Mesothelial cell of epicardium (in vitro differentiated cells): ENCODE results near the gene PDPR. TPM values are rescaled to one million over a fixed set of nuclear protein-coding genes. Genes with fewer than 3 reads are reported as not detected.
"Not testable (repeated sequence)": the region's sequence is repeated elsewhere in the genome, so short reads cannot be mapped to it uniquely, and the experiment has no call there.

ENCODE experiments used
- DNase-seq, 2 experiments: peaks; one replicate each; pipeline ENCODE4 v3.0.0; 2021; ENCODE audit warnings: low spot score in 2 of 2; ENCODE audit not compliant: unreplicated experiment in 2 of 2
- H3K27ac Mint-ChIP-seq: 2 replicates; pipeline ENCODE4 v1.8.0; 2021; ENCODE audit warnings: mixed read lengths
- H3K27me3 Mint-ChIP-seq: 2 replicates; pipeline ENCODE4 v1.8.0; 2021; ENCODE audit warnings: low read depth, mixed read lengths
- H3K36me3 Mint-ChIP-seq: 2 replicates; pipeline ENCODE4 v1.8.0; 2021; ENCODE audit warnings: mixed read lengths
- H3K4me1 Mint-ChIP-seq: 2 replicates; pipeline ENCODE4 v1.8.0; 2021; ENCODE audit warnings: mixed read lengths
- H3K4me3 Mint-ChIP-seq: 2 replicates; pipeline ENCODE4 v1.8.0; 2021; ENCODE audit warnings: mild to moderate bottlenecking, moderate library complexity, mixed read lengths
- H3K9me3 Mint-ChIP-seq: 2 replicates; pipeline ENCODE4 v1.8.0; 2021; ENCODE audit warnings: mixed read lengths
- CTCF ChIP-seq: fragments of 200-600 bp; sonication (generic); IDR thresholded peaks from one replicate; pipeline ENCODE4 v1.5.0; 2021; ENCODE audit warnings: antibody characterized with exemption; ENCODE audit not compliant: unreplicated experiment
- total RNA-seq: library from RNA; stranded (reverse); gene quantifications from 3 replicates; pipeline ENCODE4 v1.2.1, GENCODE V29; 2021

The PDPR gene
- total RNA-seq, 1 donor from 2014 or later = 33.3 TPM

GRCh38 chr16:70147853-70148252, 33.7 kb downstream of the PDPR start:
- H3K4me3 Mint-ChIP-seq, H3K9me3 Mint-ChIP-seq, DNase-seq, H3K27me3 Mint-ChIP-seq, H3K4me1 Mint-ChIP-seq, H3K27ac Mint-ChIP-seq: not testable (repeated sequence)
- peaks cover 45% of the 10 kb centered on the region for H3K36me3 Mint-ChIP-seq

DNA sequence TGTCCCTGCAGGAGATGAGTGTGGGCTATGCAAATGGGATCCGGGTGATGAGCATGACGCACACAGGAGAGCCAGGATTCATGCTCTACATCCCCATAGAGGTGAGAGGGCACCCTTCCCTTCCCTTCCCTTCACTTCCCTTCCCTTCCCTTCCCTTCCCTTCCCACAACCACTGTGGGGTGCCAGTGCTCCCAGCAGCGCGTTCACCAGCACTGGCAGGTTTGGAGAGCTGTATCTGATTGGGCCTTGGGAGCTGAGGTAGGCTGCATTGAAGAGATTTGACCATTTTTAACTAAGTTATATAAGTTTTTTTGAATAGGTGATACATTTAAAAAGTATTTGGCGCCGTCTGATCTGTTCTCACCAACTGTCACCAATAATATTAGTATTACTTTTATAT, 34.3 kb downstream of the PDPR start:
- H3K9me3 Mint-ChIP-seq, DNase-seq, H3K4me3 Mint-ChIP-seq, H3K27me3 Mint-ChIP-seq, H3K27ac Mint-ChIP-seq, H3K4me1 Mint-ChIP-seq: not testable (repeated sequence)
- peaks cover 46% of the 10 kb centered on the region for H3K36me3 Mint-ChIP-seq

DNA sequence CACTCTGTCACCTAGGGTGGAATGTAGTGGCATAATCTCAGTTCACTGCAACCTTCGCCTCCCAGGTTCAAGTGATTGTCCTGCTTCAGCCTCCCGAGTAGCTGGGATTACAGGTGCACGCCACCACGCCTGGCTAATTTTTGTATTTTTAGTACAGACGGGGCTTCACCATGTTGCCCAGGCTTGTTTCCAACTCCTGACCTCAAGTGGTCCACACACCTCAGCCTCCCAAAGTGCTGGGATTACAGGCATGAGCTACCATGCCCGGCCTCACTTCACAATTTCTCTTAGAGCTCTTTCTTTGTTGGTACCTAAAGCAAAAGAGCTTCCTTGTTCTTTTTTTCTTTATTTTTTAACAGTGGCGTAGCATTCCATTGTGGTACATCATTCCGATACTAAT, 35.2 kb downstream of the PDPR start:
- not testable (repeated sequence) for H3K27ac Mint-ChIP-seq, H3K4me1 Mint-ChIP-seq, H3K4me3 Mint-ChIP-seq, H3K9me3 Mint-ChIP-seq, DNase-seq, H3K27me3 Mint-ChIP-seq
- peaks cover 47% of the 10 kb centered on the region for H3K36me3 Mint-ChIP-seq

- no peak for DNase-seq
- Mint-ChIP-seq H3K4me1 (no peaks in the 10 kb centered on the region), H3K36me3 (peaks cover 47% of the 10 kb centered on the region), H3K4me3 (no peak overlapping the region), H3K27me3 (no peaks in the 10 kb centered on the region), H3K9me3 (no peaks in the 10 kb centered on the region), H3K27ac (no peak overlapping the region)
- no peak for TF ChIP-seq CTCF
These were observed 37.3 kb downstream of the PDPR start for GRCh38 chr16:70151391-70151790.

GRCh38 chr16:70151941-70152509, 37.9 kb downstream of the PDPR start:
- no peak for TF ChIP-seq CTCF
- H3K4me3 Mint-ChIP-seq = no peak overlapping the region
- no peaks in the 10 kb centered on the region for H3K27me3 Mint-ChIP-seq
- peaks cover 53% of the 10 kb centered on the region for H3K36me3 Mint-ChIP-seq
- no peaks in the 10 kb centered on the region for H3K4me1 Mint-ChIP-seq
- no peak for DNase-seq
- H3K9me3 Mint-ChIP-seq = no peaks in the 10 kb centered on the region
- H3K27ac Mint-ChIP-seq = no peak overlapping the region

DNA sequence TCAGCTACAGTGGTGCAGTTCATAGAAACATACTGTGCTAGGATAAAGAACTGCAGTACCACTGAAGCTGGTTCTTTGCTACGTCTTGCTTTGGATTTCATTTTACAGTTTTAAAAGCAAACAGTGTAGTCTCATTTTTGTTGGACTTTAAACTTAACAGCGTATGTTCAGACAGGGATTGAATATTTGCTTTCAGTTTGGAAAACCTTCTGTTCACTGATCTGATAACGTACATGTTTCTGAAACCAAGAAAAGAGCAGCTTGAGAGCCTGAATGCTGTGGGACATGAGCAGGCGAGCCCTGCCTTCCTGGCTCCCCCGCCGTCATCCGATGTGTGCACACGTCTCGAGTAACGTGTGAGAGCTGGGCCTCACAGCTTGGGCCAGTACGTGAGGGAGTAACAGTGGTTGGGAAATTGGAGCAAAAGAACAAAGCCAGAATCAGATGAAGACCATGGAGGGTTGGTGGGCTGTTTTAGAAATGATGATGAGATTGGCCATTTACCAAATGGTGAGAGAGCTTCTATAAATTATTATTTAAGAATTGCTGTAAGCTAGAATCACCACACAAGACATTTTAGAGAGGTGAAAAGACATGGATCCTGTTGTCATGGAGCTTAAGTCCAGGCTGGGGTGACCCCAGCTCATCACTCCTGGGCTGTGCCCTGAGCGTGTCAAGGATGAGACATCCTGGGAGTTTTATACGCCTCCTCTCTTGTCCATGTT, 38.6 kb downstream of the PDPR start:
- no peaks in the 10 kb centered on the region for H3K27me3 Mint-ChIP-seq
- H3K4me3 Mint-ChIP-seq = no peak overlapping the region
- no peaks in the 10 kb centered on the region for H3K4me1 Mint-ChIP-seq
- H3K9me3 Mint-ChIP-seq = no peaks in the 10 kb centered on the region
- no peak for DNase-seq
- peaks cover 56% of the 10 kb centered on the region for H3K36me3 Mint-ChIP-seq
- TF ChIP-seq CTCF = no peak
- no peak overlapping the region for H3K27ac Mint-ChIP-seq

GRCh38 chr16:70154736-70155135, 40.6 kb downstream of the PDPR start:
- peaks cover 43% of the 10 kb centered on the region for H3K36me3 Mint-ChIP-seq
- H3K4me3 Mint-ChIP-seq, DNase-seq, H3K27ac Mint-ChIP-seq, H3K9me3 Mint-ChIP-seq, H3K4me1 Mint-ChIP-seq, H3K27me3 Mint-ChIP-seq: not testable (repeated sequence)
